ENCODE measurements around the gene TUBA8.
"Not testable (repeated sequence)": the region's sequence is repeated elsewhere in the genome, so short reads cannot be mapped to it uniquely, and the experiment has no call there.

The TUBA8 gene

GRCh38 chr22:18108187-18108586 lies 2.4 kb upstream of the TUBA8 start:
- no peak for DNase-seq

- no peak for DNase-seq
Observed at GRCh38 chr22:18109410-18110193, 1.0 kb upstream of the TUBA8 start.

- no peak for DNase-seq
Observed at GRCh38 chr22:18110954-18111758, 547 bp downstream of the TUBA8 start.

- DNase-seq: no peak
Observed at GRCh38 chr22:18111759-18112330, 1.2 kb downstream of the TUBA8 start.

GRCh38 chr22:18112440-18112839 lies 1.8 kb downstream of the TUBA8 start:
- DNase-seq: no peak

- DNase-seq: peak; percentile 19
Observed at GRCh38 chr22:18113680-18114394, 3.2 kb downstream of the TUBA8 start.

GRCh38 chr22:18114495-18114894 lies 3.9 kb downstream of the TUBA8 start:
- no peak for DNase-seq

- no peak for DNase-seq
Observed at GRCh38 chr22:18114976-18115652, 4.5 kb downstream of the TUBA8 start.

GRCh38 chr22:18115906-18116371 lies 5.3 kb downstream of the TUBA8 start:
- no peak for DNase-seq

GRCh38 chr22:18116634-18117033 lies 6.0 kb downstream of the TUBA8 start:
- DNase-seq: no peak

GRCh38 chr22:18118345-18118915 lies 7.8 kb downstream of the TUBA8 start:
- DNase-seq: no peak

GRCh38 chr22:18119409-18120110 lies 9.0 kb downstream of the TUBA8 start:
- peak; percentile 29 for DNase-seq

GRCh38 chr22:18120857-18121256 lies 10.2 kb downstream of the TUBA8 start:
- DNase-seq: no peak

- peak; percentile 28 for DNase-seq
Observed at GRCh38 chr22:18121506-18121905, 10.9 kb downstream of the TUBA8 start.

GRCh38 chr22:18121954-18122554 lies 11.4 kb downstream of the TUBA8 start:
- DNase-seq: no peak

GRCh38 chr22:18123476-18124025 lies 12.9 kb downstream of the TUBA8 start:
- DNase-seq: not testable (repeated sequence)

- no peak for DNase-seq
Observed at GRCh38 chr22:18126606-18127005, 16.0 kb downstream of the TUBA8 start.

- peak; percentile 39 for DNase-seq
Observed at GRCh38 chr22:18130018-18130417, 19.4 kb downstream of the TUBA8 start.

- no peak for DNase-seq
Observed at GRCh38 chr22:18130699-18131429, 20.3 kb downstream of the TUBA8 start.

GRCh38 chr22:18133452-18133851 lies 22.8 kb downstream of the TUBA8 start:
- DNase-seq: no peak
